Measurements from ENCODE around the gene NTRK1.

Gene NTRK1

GRCh38 chr1:156860628-156861423, at the start of gene NTRK1:
Gene NTRK1, plus strand, starts transcription at chr1:156860865. Its CDS starts 70 bp downstream, at chr1:156860935.
- no peak for FAIRE-seq

- FAIRE-seq: no peak
These were observed 49.5 kb upstream of the NTRK1 start for GRCh38 chr1:156811168-156811567.

- FAIRE-seq: no peak
These were observed 48.2 kb upstream of the NTRK1 start for GRCh38 chr1:156812293-156812990.

GRCh38 chr1:156813298-156813697, 47.4 kb upstream of the NTRK1 start:
- FAIRE-seq: no peak

- FAIRE-seq: no peak
These were observed 46.7 kb upstream of the NTRK1 start for GRCh38 chr1:156813750-156814570.

GRCh38 chr1:156814571-156815260, 45.9 kb upstream of the NTRK1 start:
- no peak for FAIRE-seq

DNA sequence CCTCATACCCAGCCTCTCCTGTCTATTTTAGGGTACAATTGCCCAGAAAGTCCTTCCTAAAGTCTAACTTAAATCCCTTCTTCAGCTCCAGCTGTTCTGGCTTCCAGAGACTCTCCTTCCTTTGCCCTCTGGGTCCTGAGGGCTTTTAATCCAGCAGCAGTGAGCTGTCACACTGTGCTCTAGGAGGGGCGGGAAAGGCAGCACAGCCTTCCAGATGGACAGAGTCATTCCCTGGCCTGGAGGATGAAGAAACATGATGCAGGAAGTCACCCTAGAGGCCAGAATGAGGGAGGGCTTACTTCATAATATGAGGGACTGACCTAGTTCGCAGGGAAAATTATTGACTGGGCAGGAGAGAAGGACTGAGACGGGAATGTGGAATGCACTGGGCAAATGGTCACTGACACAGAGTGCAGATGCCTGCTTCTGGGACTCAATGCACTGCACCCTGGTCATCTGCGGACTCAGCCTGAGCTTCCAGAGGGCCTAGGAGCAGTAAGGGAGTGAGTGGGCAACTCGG, 45.3 kb upstream of the NTRK1 start:
- no peak for FAIRE-seq

DNA sequence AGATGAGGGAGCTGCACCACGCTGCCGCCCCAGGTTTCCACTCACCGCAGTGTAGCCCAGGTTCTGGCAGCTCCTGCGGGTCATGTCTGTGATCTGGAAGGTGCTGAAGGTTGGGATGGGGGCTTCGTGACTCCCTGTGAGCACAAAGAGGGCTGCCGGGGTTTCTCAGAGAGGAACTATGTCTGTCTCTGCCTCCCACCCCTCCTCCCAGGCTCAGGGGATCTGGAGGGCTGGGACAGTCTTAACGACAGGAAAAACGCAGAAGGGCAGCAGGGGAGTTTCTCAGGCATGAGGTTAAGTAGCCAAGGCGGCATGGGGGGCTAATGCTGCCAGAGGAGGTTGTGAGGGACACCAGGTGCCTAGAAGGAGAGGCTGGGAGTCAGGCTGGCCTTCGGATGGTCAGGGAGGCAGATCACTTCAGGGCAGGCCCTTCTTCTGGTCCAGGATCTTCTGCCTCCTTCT, 44.7 kb upstream of the NTRK1 start:
- FAIRE-seq: no peak

DNA sequence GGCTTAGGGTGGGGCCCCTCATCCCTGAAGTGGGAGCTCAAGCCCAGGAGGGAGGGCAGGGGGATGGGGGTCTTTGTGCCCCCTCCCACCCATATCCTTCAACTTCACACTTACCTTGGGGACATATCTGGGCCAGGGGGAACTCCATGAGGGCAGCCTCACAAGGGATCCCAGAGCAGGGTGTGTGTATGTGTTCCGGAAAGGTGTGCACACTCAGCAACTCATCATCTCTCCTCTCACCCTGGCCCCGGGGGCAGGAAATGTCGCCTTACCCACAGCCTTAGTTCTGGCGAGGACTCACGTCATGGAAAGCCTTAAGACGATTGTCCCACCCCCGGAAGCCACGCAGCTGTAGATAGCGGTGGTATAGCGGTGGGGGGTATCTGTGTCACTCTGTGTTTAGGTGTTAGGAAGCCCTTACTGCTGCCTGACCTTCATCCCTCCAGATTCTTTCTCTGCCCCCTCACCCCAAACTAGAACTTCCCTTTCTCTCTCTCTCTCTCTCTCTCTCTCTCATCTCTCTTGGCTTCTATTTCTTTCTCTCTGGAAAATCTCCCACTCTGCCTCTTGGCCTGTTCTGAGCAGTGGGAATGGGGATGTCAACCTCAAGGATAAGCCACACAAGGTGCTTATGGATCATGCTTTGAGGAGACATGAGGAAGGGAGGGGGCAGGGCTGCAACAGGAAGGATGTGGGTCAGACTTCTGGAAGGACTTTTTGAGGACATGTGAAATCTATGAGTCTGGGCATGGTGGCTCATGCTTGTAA, 43.9 kb upstream of the NTRK1 start, which contains the start of gene SH2D2A:
Gene SH2D2A, minus strand, starts transcription at position 288 of the 768 bp plus-strand sequence. Its CDS starts 140 bp downstream, at position 148.
- no peak for FAIRE-seq

- no peak for FAIRE-seq
These were observed 38.9 kb upstream of the NTRK1 start for GRCh38 chr1:156821801-156822200.

- no peak for FAIRE-seq
These were observed 38.0 kb upstream of the NTRK1 start for GRCh38 chr1:156822680-156823079.

GRCh38 chr1:156823210-156823790, 37.4 kb upstream of the NTRK1 start:
- FAIRE-seq: no peak

GRCh38 chr1:156826630-156827029, 34.0 kb upstream of the NTRK1 start:
- FAIRE-seq: no peak

GRCh38 chr1:156828400-156829124, 32.1 kb upstream of the NTRK1 start:
- no peak for FAIRE-seq

GRCh38 chr1:156832434-156832833, 28.2 kb upstream of the NTRK1 start:
- FAIRE-seq: no peak

GRCh38 chr1:156833603-156834002, 27.1 kb upstream of the NTRK1 start:
- no peak for FAIRE-seq

DNA sequence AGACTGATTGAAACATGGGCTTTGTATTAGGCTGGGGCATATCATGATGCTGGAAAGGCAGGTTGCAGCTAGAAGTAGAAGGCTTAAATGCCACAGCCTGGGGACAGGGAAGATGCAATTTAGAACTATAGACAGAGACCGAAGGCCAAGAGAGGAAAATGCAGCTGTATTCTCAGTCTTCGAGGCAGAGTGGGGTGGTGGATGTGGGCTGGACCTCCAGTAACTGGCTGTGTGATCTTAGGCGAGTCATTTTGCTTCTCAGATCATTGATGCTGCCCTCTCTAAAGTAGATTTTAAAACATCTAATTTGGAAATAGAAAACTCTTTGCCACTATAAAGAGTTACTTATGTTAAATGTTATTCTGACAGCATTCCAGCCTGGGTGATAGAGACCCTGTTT, 26.3 kb upstream of the NTRK1 start:
- no peak for FAIRE-seq

DNA sequence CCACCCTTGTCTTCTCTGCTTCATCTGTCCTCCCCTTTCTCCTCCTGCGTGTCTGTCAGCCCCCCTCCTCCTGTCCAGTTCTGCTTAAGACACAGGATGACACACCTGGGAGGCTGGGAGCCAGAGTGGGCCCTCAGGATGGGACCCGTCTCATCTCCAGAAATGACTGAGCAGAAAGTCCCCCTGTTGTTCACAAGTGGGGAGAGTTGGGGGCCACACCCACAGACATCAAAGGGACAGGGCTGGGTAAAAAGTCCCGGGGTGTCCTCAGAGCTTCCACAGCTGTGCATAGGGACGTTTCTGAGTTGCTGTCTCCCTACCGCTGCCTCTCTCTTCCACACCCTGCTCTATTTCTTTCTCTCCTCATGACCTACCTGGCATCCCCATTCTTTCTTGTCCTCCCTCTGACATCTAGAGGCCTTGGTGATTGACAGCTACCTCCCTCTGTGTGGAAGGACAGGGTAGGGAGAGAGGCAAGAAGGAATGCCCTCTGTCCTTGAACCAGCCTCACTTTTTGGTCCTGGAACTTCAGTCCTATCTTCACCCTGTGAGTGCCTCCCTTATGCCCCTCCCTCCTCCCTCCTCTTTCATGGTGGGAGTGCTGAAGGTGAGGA, 24.5 kb upstream of the NTRK1 start:
- no peak for FAIRE-seq

- FAIRE-seq: no peak
These were observed 23.8 kb upstream of the NTRK1 start for GRCh38 chr1:156836892-156837291.

GRCh38 chr1:156838972-156839371, 21.7 kb upstream of the NTRK1 start:
- no peak for FAIRE-seq

All from TTC549 (cell line).